ENCODE results near the gene SF3B2. TPM values are rescaled to one million over a fixed set of nuclear protein-coding genes. Genes with fewer than 3 reads are reported as not detected.

SF3B2 gene
- total RNA-seq, 1 experiment from 2014 or later, result 191 TPM

GRCh38 chr11:66115638-66116301 is 63.6 kb downstream of the SF3B2 start:
- in situ Hi-C loops (cut with HindIII; ENCODE audit: low pct_unique_long_range_greater_than_20kb, low sequenced_read_pairs), result no loop called here
- no peak for DNase-seq (ENCODE audit: low read depth)

GRCh38 chr11:66116576-66117361 is 64.6 kb downstream of the SF3B2 start:
- in situ Hi-C loops (cut with HindIII; ENCODE audit: low pct_unique_long_range_greater_than_20kb, low sequenced_read_pairs), result no loop called here
- DNase-seq (ENCODE audit: low read depth), result no peak

GRCh38 chr11:66118847-66119246 is 66.7 kb downstream of the SF3B2 start:
- in situ Hi-C loops (cut with HindIII; ENCODE audit: low pct_unique_long_range_greater_than_20kb, low sequenced_read_pairs), result no loop called here
- DNase-seq (ENCODE audit: low read depth), result no peak

Other genes starting within 250 kb of the SF3B2 start
- not detected in 2 replicates for gene SNX32, start 218.4 kb upstream of the SF3B2 start, total RNA-seq (2014; rRNA removed; shearing (Covaris generic); ENCODE audit: low replicate concordance)
- gene CFL1, start 194.2 kb upstream of the SF3B2 start, total RNA-seq (2014; rRNA removed; shearing (Covaris generic); ENCODE audit: low replicate concordance), result 1,200 and 1,265 TPM in 2 replicates
- 69.0 and 76.8 TPM in 2 replicates for gene MUS81, start 191.9 kb upstream of the SF3B2 start, total RNA-seq (2014; rRNA removed; shearing (Covaris generic); ENCODE audit: low replicate concordance)
- gene EFEMP2, start 179.6 kb upstream of the SF3B2 start, total RNA-seq (2014; rRNA removed; shearing (Covaris generic); ENCODE audit: low replicate concordance), result 0.75 and 5.2 TPM in 2 replicates
- not detected in 2 replicates for gene CTSW, start 172.5 kb upstream of the SF3B2 start, total RNA-seq (2014; rRNA removed; shearing (Covaris generic); ENCODE audit: low replicate concordance)
- 61.1 and 89.5 TPM in 2 replicates for gene FIBP, start 163.9 kb upstream of the SF3B2 start, total RNA-seq (2014; rRNA removed; shearing (Covaris generic); ENCODE audit: low replicate concordance)
- 82.6 and 121 TPM in 2 replicates for gene CCDC85B, start 161.7 kb upstream of the SF3B2 start, total RNA-seq (2014; rRNA removed; shearing (Covaris generic); ENCODE audit: low replicate concordance)
- 67.3 and 80.4 TPM in 2 replicates for gene FOSL1, start 152.0 kb upstream of the SF3B2 start, total RNA-seq (2014; rRNA removed; shearing (Covaris generic); ENCODE audit: low replicate concordance)
- gene C11orf68, start 133.3 kb upstream of the SF3B2 start, total RNA-seq (2014; rRNA removed; shearing (Covaris generic); ENCODE audit: low replicate concordance), result 12.7 and 36.3 TPM in 2 replicates
- 212 and 270 TPM in 2 replicates for gene DRAP1, start 132.9 kb upstream of the SF3B2 start, total RNA-seq (2014; rRNA removed; shearing (Covaris generic); ENCODE audit: low replicate concordance)
- not detected in 2 replicates for gene TSGA10IP, start 106.9 kb upstream of the SF3B2 start, total RNA-seq (2014; rRNA removed; shearing (Covaris generic); ENCODE audit: low replicate concordance)
- 28.1 and 68.3 TPM in 2 replicates for gene SART1, start 90.6 kb upstream of the SF3B2 start, total RNA-seq (2014; rRNA removed; shearing (Covaris generic); ENCODE audit: low replicate concordance)
- 35.4 and 53.9 TPM in 2 replicates for gene EIF1AD, start 50.2 kb upstream of the SF3B2 start, total RNA-seq (2014; rRNA removed; shearing (Covaris generic); ENCODE audit: low replicate concordance)
- 361 and 387 TPM in 2 replicates for gene BANF1, start 49.9 kb upstream of the SF3B2 start, total RNA-seq (2014; rRNA removed; shearing (Covaris generic); ENCODE audit: low replicate concordance)
- gene CST6, start 40.4 kb upstream of the SF3B2 start, total RNA-seq (2014; rRNA removed; shearing (Covaris generic); ENCODE audit: low replicate concordance), result not detected in 2 replicates
- 0.67 and 2.8 TPM in 2 replicates for gene CATSPER1, start 25.9 kb upstream of the SF3B2 start, total RNA-seq (2014; rRNA removed; shearing (Covaris generic); ENCODE audit: low replicate concordance)
- gene GAL3ST3, start 3.2 kb upstream of the SF3B2 start, total RNA-seq (2014; rRNA removed; shearing (Covaris generic); ENCODE audit: low replicate concordance), result not detected in 2 replicates
- gene PACS1, start 17.9 kb downstream of the SF3B2 start, total RNA-seq (2014; rRNA removed; shearing (Covaris generic); ENCODE audit: low replicate concordance), result 4.2 and 15.9 TPM in 2 replicates
- gene KLC2, start 205.3 kb downstream of the SF3B2 start, total RNA-seq (2014; rRNA removed; shearing (Covaris generic); ENCODE audit: low replicate concordance), result 23.9 and 41.1 TPM in 2 replicates
- gene RAB1B, start 216.3 kb downstream of the SF3B2 start, total RNA-seq (2014; rRNA removed; shearing (Covaris generic); ENCODE audit: low replicate concordance), result 55.4 and 56.1 TPM in 2 replicates
- 0.61 TPM in 1 of 2 replicates, not detected in the other for gene CNIH2, start 225.8 kb downstream of the SF3B2 start, total RNA-seq (2014; rRNA removed; shearing (Covaris generic); ENCODE audit: low replicate concordance)
- 114 and 188 TPM in 2 replicates for gene YIF1A, start 236.8 kb downstream of the SF3B2 start, total RNA-seq (2014; rRNA removed; shearing (Covaris generic); ENCODE audit: low replicate concordance)
- not detected in 2 replicates for gene TMEM151A, start 239.5 kb downstream of the SF3B2 start, total RNA-seq (2014; rRNA removed; shearing (Covaris generic); ENCODE audit: low replicate concordance)